GM21529 (cell line): ENCODE measurements around the gene LDLRAD3.

ENCODE experiments used
- ATAC-seq: cut with Tn5 transposase; IDR thresholded peaks from one replicate; pipeline ENCODE4 v1.9.1; 2021; ENCODE audit not compliant: unreplicated experiment

LDLRAD3 gene

GRCh38 chr11:36229091-36229705 lies 285.3 kb downstream of the LDLRAD3 start:
- ATAC-seq: no peak

- ATAC-seq: no peak
These were observed 287.2 kb downstream of the LDLRAD3 start for GRCh38 chr11:36230779-36231699.

- no peak for ATAC-seq
These were observed 289.3 kb downstream of the LDLRAD3 start for GRCh38 chr11:36233204-36233603.

GRCh38 chr11:36234825-36235224 lies 291.0 kb downstream of the LDLRAD3 start:
- ATAC-seq: no peak

GRCh38 chr11:36235750-36236149 lies 291.9 kb downstream of the LDLRAD3 start:
- no peak for ATAC-seq

- ATAC-seq: no peak
These were observed 293.5 kb downstream of the LDLRAD3 start for GRCh38 chr11:36237391-36237790.

- no peak for ATAC-seq
These were observed 294.3 kb downstream of the LDLRAD3 start for GRCh38 chr11:36238036-36238631.

- no peak for ATAC-seq
These were observed 295.0 kb downstream of the LDLRAD3 start for GRCh38 chr11:36238881-36239280.

GRCh38 chr11:36239636-36240035 lies 295.8 kb downstream of the LDLRAD3 start:
- no peak for ATAC-seq

- no peak for ATAC-seq
These were observed 296.3 kb downstream of the LDLRAD3 start for GRCh38 chr11:36240173-36240572.

GRCh38 chr11:36240801-36241200 lies 296.9 kb downstream of the LDLRAD3 start:
- no peak for ATAC-seq

- ATAC-seq: no peak
These were observed 297.6 kb downstream of the LDLRAD3 start for GRCh38 chr11:36241497-36241896.

GRCh38 chr11:36243641-36244040 lies 299.8 kb downstream of the LDLRAD3 start:
- no peak for ATAC-seq

GRCh38 chr11:36247493-36247892 lies 303.6 kb downstream of the LDLRAD3 start:
- ATAC-seq: no peak

GRCh38 chr11:36248436-36248835 lies 304.6 kb downstream of the LDLRAD3 start:
- no peak for ATAC-seq

- no peak for ATAC-seq
These were observed 305.4 kb downstream of the LDLRAD3 start for GRCh38 chr11:36249246-36249645.

- no peak for ATAC-seq
These were observed 308.0 kb downstream of the LDLRAD3 start for GRCh38 chr11:36251823-36252222.

- ATAC-seq: no peak
These were observed 309.4 kb downstream of the LDLRAD3 start for GRCh38 chr11:36253238-36253637.

GRCh38 chr11:36254713-36255112 lies 310.9 kb downstream of the LDLRAD3 start:
- no peak for ATAC-seq

GRCh38 chr11:36257351-36257750 lies 313.5 kb downstream of the LDLRAD3 start:
- ATAC-seq: no peak

- no peak for ATAC-seq
These were observed 315.0 kb downstream of the LDLRAD3 start for GRCh38 chr11:36258730-36259360.
